ENCODE results near the gene ZFAND5.

GRCh38 chr9:72324974-72325373 is 40.0 kb downstream of the ZFAND5 start:
- no peak for TF ChIP-seq POLR2A (IDR thresholded peaks at IDR 0.05)
- TF ChIP-seq CTCF (IDR thresholded peaks at IDR 0.05): no peak
